ENCODE results near the gene SNX7. TPM values are rescaled to one million over a fixed set of nuclear protein-coding genes. Genes with fewer than 3 reads are reported as not detected.

Gene SNX7
- total RNA-seq, 1 experiment from 2014 or later: 25.3 TPM

- Histone ChIP-seq H3F3A (ENCODE audit: insufficient read depth, low read depth) (no peaks in the 10 kb centered on the region), H2AFZ (no peak overlapping the region), H3K4me3 (no peak overlapping the region), H3K9me3 (ENCODE audit: insufficient read depth, low read depth) (no peaks in the 10 kb centered on the region), H3K27ac (no peak overlapping the region), H3K9me2 (ENCODE audit: insufficient read depth) (no peaks in the 10 kb centered on the region), H3K36me3 (ENCODE audit: low read depth) (no peaks in the 10 kb centered on the region), H3K79me2 (ENCODE audit: low read depth) (no peaks in the 10 kb centered on the region), H4K20me1 (ENCODE audit: insufficient read depth) (no peaks in the 10 kb centered on the region), H3K27me3 (ENCODE audit: insufficient read depth, low read depth) (no peaks in the 10 kb centered on the region), H3K4me2 (no peak overlapping the region), H3K4me1 (replicated peaks; ENCODE audit: insufficient read depth) (no peaks in the 10 kb centered on the region)
- TF ChIP-seq EZH2 (IDR thresholded peaks at IDR 0.05; ENCODE audit: low read depth) (no peak), CTCF (conservative IDR thresholded peaks at IDR 0.05) (no peak)
- DNase-seq: no peak
- CTCF ChIA-PET: no interaction called here
- POLR2A ChIA-PET (ENCODE audit: unreplicated experiment): no interaction called here
- intact Hi-C loops (cut with micrococcal nuclease; ENCODE audit: unreplicated experiment): no loop called here
- BruUV-seq (replicated peaks): no TSS peak
Measured at GRCh38 chr1:98796049-98796448, 134.5 kb downstream of the SNX7 start.

- BruUV-seq (replicated peaks): no TSS peak
- CTCF ChIA-PET: no interaction called here
- no peak for DNase-seq
- H3K9me2 ChIP-seq (ENCODE audit: insufficient read depth): no peaks in the 10 kb centered on the region
- no peak overlapping the region for H3K27ac ChIP-seq
- no peak overlapping the region for H3K4me3 ChIP-seq
- TF ChIP-seq EZH2 (IDR thresholded peaks at IDR 0.05; ENCODE audit: low read depth) (no peak), CTCF (conservative IDR thresholded peaks at IDR 0.05) (no peak)
- H3K36me3 ChIP-seq (ENCODE audit: low read depth): no peaks in the 10 kb centered on the region
- POLR2A ChIA-PET (ENCODE audit: unreplicated experiment): no interaction called here
- no peaks in the 10 kb centered on the region for H4K20me1 ChIP-seq (ENCODE audit: insufficient read depth)
- no peak overlapping the region for H2AFZ ChIP-seq
- H3K4me2 ChIP-seq: no peak overlapping the region
- H3K9me3 ChIP-seq (ENCODE audit: insufficient read depth, low read depth): no peaks in the 10 kb centered on the region
- H3F3A ChIP-seq (ENCODE audit: insufficient read depth, low read depth): no peaks in the 10 kb centered on the region
- intact Hi-C loops (cut with micrococcal nuclease; ENCODE audit: unreplicated experiment): no loop called here
- no peaks in the 10 kb centered on the region for H3K27me3 ChIP-seq (ENCODE audit: insufficient read depth, low read depth)
- no peaks in the 10 kb centered on the region for H3K79me2 ChIP-seq (ENCODE audit: low read depth)
- H3K4me1 ChIP-seq (replicated peaks; ENCODE audit: insufficient read depth): no peaks in the 10 kb centered on the region
Measured at GRCh38 chr1:98797506-98797905, 136.0 kb downstream of the SNX7 start.
